ENCODE measurements around the gene PECR.

PECR gene

DNA sequence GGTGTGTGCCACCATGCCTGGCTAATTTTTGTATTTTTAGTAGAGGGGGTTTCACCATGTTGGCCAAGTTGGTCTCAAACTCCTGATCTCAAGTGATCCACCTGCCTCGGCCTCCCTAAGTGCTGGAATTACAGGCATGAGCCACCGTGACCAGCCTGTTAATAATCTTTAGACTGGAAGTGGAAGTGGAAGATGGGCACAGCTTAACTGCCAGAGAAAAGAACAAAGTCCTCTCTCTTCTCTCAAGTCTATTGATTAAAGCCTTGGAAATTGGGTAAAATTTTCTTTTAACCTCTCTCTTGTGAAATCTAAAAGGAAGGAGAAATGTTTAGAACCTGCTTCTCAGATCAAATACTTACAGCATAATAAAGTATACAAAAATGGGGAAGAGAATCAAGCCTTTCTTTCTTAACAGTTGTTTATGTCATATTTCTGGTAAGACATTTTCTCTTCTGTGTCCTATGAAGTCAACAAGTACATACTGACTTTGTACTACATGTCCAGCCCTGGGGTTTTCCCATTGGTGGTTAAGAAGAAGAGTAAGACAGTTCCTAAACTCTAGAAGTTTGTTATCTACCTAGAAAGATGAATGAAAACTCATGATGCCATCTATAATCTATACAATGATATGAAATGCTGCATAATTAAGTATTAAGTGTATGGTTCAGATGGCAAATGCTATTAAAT, 4.7 kb upstream of the PECR start:
- Histone ChIP-seq H3K4me3 (ENCODE audit: low read length) (no peak overlapping the region), H2AFZ (ENCODE audit: low read length) (no peak overlapping the region), H3K9me2 (replicated peaks; ENCODE audit: insufficient read depth, low read length) (no peaks in the 10 kb centered on the region), H4K20me1 (ENCODE audit: insufficient read depth, low read length) (no peaks in the 10 kb centered on the region), H3K9ac (ENCODE audit: low read length) (no peak overlapping the region), H3K79me2 (ENCODE audit: low read length) (no peaks in the 10 kb centered on the region; the same call in 1 of the 2 replicates), H3F3A (ENCODE audit: insufficient read depth, low read length) (peaks cover 26% of the 10 kb centered on the region), H3K36me3 (replicated peaks; ENCODE audit: insufficient read depth, low read length) (no peaks in the 10 kb centered on the region), H3K4me2 (ENCODE audit: low read depth, low read length) (no peak overlapping the region), H3K9me3 (replicated peaks; ENCODE audit: insufficient read depth, low read length) (no peaks in the 10 kb centered on the region), H3K27me3 (replicated peaks; ENCODE audit: insufficient read depth, low read length) (no peaks in the 10 kb centered on the region), H3K27ac (ENCODE audit: low read length) (no peak overlapping the region), H3K4me1 (ENCODE audit: low read length) (peaks cover 22% of the 10 kb centered on the region)
- DNase-seq = no peak
- TF ChIP-seq EZH2phosphoT487 (IDR thresholded peaks at IDR 0.05; ENCODE audit: low read length) (no peak), EZH2 (optimal IDR thresholded peaks at IDR 0.05; ENCODE audit: low read depth, low read length) (no peak)
- TF ChIP-seq, protein P1, sequence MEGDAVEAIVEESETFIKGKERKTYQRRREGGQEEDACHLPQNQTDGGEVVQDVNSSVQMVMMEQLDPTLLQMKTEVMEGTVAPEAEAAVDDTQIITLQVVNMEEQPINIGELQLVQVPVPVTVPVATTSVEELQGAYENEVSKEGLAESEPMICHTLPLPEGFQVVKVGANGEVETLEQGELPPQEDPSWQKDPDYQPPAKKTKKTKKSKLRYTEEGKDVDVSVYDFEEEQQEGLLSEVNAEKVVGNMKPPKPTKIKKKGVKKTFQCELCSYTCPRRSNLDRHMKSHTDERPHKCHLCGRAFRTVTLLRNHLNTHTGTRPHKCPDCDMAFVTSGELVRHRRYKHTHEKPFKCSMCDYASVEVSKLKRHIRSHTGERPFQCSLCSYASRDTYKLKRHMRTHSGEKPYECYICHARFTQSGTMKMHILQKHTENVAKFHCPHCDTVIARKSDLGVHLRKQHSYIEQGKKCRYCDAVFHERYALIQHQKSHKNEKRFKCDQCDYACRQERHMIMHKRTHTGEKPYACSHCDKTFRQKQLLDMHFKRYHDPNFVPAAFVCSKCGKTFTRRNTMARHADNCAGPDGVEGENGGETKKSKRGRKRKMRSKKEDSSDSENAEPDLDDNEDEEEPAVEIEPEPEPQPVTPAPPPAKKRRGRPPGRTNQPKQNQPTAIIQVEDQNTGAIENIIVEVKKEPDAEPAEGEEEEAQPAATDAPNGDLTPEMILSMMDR (IDR thresholded peaks at IDR 0.05; ENCODE audit: low read length) = no peak

DNA sequence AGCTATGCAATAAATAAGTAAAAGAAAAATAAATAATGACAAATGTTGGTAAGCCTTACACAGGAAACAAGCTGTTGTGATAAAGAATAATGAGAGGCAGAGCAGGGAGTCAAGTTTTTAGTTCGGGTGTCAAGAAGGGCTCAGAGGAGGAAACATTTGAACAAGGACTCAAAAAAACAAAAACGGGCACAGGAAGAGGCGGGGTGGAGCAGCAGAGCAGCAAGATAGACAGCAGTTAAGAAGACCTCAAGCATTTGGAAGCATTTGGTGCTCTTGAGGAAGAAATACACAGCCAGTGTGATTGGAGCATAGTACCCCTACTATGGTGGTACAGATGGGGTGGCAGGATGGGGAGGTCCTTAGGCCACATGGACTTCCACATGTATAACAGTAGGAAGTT, 2.9 kb upstream of the PECR start:
- H3K27ac ChIP-seq (ENCODE audit: low read length) = no peak overlapping the region
- H3K9me2 ChIP-seq (replicated peaks; ENCODE audit: insufficient read depth, low read length) = no peaks in the 10 kb centered on the region
- H3K4me2 ChIP-seq (ENCODE audit: low read depth, low read length) = no peak overlapping the region
- no peaks in the 10 kb centered on the region for H4K20me1 ChIP-seq (ENCODE audit: insufficient read depth, low read length)
- H3K9ac ChIP-seq (ENCODE audit: low read length) = no peak overlapping the region
- H2AFZ ChIP-seq (ENCODE audit: low read length) = no peak overlapping the region
- DNase-seq = no peak
- no peak overlapping the region for H3K4me3 ChIP-seq (ENCODE audit: low read length)
- TF ChIP-seq, protein P1 (IDR thresholded peaks at IDR 0.05; ENCODE audit: low read length) = no peak
- no peak for TF ChIP-seq EZH2 (optimal IDR thresholded peaks at IDR 0.05; ENCODE audit: low read depth, low read length)
- no peaks in the 10 kb centered on the region for H3K36me3 ChIP-seq (replicated peaks; ENCODE audit: insufficient read depth, low read length)
- H3K4me1 ChIP-seq (ENCODE audit: low read length) = peaks cover 13% of the 10 kb centered on the region
- H3K27me3 ChIP-seq (replicated peaks; ENCODE audit: insufficient read depth, low read length) = no peaks in the 10 kb centered on the region
- no peaks in the 10 kb centered on the region for H3K9me3 ChIP-seq (replicated peaks; ENCODE audit: insufficient read depth, low read length)
- peaks cover 11% of the 10 kb centered on the region for H3F3A ChIP-seq (ENCODE audit: insufficient read depth, low read length)
- peaks cover 16% of the 10 kb centered on the region for H3K79me2 ChIP-seq (ENCODE audit: low read length)

DNA sequence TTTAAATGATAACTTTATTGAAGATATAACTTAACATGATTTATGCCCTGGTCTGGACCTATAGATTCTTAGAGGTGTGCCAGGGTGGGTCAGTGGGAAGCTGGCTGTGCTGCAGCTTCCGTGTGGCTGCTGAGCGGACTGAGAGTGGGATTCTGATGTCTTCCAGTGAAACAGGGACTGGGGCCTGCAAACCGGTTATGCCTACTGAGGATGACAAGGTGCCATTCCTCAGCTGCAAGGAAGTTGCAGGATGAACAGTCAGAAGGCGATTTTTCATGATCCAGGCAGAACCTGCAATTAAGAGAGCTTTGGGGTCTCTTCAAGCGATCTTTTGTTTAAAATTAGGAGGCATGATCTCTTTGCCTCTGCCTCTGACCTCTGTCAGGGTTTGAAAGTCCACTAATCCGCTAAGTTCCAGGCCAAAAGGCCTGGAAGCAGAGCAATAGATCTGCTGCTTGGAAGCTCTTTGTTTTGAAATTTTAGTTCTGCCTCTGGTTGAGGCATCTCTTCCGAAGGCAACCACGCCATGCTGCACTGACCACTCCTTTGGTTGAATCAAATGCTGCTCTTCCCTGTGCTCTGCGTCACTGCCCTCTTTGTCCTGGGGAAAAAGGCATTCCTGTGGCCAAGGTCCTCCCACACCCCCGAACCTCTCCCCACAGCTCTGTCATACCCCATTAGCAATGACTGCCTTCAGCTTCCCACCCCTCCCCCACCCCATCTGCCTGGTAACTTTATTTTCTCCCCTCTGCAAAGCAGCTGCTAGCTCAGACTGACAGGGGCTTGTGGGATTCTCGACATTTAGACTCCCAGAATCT, 2.1 kb upstream of the PECR start:
- Histone ChIP-seq H3K27me3 (replicated peaks; ENCODE audit: insufficient read depth, low read length) (no peaks in the 10 kb centered on the region), H3K9me3 (replicated peaks; ENCODE audit: insufficient read depth, low read length) (no peaks in the 10 kb centered on the region), H4K20me1 (ENCODE audit: insufficient read depth, low read length) (no peaks in the 10 kb centered on the region), H3K4me3 (ENCODE audit: low read length) (no peak overlapping the region), H3K4me2 (ENCODE audit: low read depth, low read length) (no peak overlapping the region), H3K36me3 (replicated peaks; ENCODE audit: insufficient read depth, low read length) (no peaks in the 10 kb centered on the region), H3F3A (ENCODE audit: insufficient read depth, low read length) (peaks cover 11% of the 10 kb centered on the region), H3K79me2 (ENCODE audit: low read length) (peaks cover 19% of the 10 kb centered on the region), H2AFZ (ENCODE audit: low read length) (no peak overlapping the region), H3K4me1 (ENCODE audit: low read length) (peaks cover 12% of the 10 kb centered on the region), H3K9ac (ENCODE audit: low read length) (no peak overlapping the region), H3K27ac (ENCODE audit: low read length) (no peak overlapping the region), H3K9me2 (replicated peaks; ENCODE audit: insufficient read depth, low read length) (no peaks in the 10 kb centered on the region)
- no peak for DNase-seq
- no peak for TF ChIP-seq EZH2phosphoT487 (IDR thresholded peaks at IDR 0.05; ENCODE audit: low read length)
- TF ChIP-seq EZH2 (optimal IDR thresholded peaks at IDR 0.05; ENCODE audit: low read depth, low read length) = no peak
- TF ChIP-seq, protein P1 (IDR thresholded peaks at IDR 0.05; ENCODE audit: low read length) = no peak

Measured in MM.1S (cell line).